Keratinocyte (primary cell): ENCODE results near the gene PRORP. TPM values are rescaled to one million over a fixed set of nuclear protein-coding genes. Genes with fewer than 3 reads are reported as not detected.

Experiments used
- DNase-seq: peaks from one replicate; pipeline ENCODE4 v3.0.0-alpha.2; 2011; ENCODE audit warnings: low read depth, missing footprints, low spot score
- FAIRE-seq: peaks from 2 replicates; lab custom pipeline; 2011; peaks lifted over from hg19 to GRCh38; lab: Jason Lieb, UNC
- H2AFZ ChIP-seq: 2 replicates; pipeline ENCODE4 v1.6.0; 2012; ENCODE audit warnings: low read length, control low read depth, inconsistent platforms; ENCODE audit not compliant: control insufficient read depth
- H3K27ac ChIP-seq: 2 replicates; pipeline ENCODE4 v1.5.1; 2011; ENCODE audit warnings: low read length; ENCODE audit not compliant: control insufficient read depth, insufficient read depth
- H3K27me3 ChIP-seq: 3 replicates; pipeline ENCODE4 v1.6.0; 2011; ENCODE audit warnings: low read length; ENCODE audit not compliant: control insufficient read depth, insufficient read depth; ENCODE audit errors: extremely low read depth
- H3K36me3 ChIP-seq, 2 experiments: 2 replicates in 1 of 2; 3 replicates in 1 of 2; pipeline ENCODE4 v1.5.1; 2011; ENCODE audit warnings: low read length in 2 of 2, mild to moderate bottlenecking in 1 of 2; ENCODE audit not compliant: control insufficient read depth in 2 of 2, insufficient read depth in 2 of 2; ENCODE audit errors: extremely low read depth in 1 of 2
- H3K4me1 ChIP-seq: 3 replicates; pipeline ENCODE4 v1.5.1; 2011; ENCODE audit warnings: low read length; ENCODE audit not compliant: control insufficient read depth, insufficient read depth; ENCODE audit errors: extremely low read depth
- H3K4me2 ChIP-seq: 3 replicates; pipeline ENCODE4 v1.6.0; 2011; ENCODE audit warnings: low read depth, low read length; ENCODE audit not compliant: control insufficient read depth, insufficient read depth; ENCODE audit errors: extremely low read depth
- H3K4me3 ChIP-seq, 3 experiments: fragments of 200-600 bp in 1 of 3; sonication (generic) in 1 of 3; 2 replicates in 2 of 3; 3 replicates in 1 of 3; pipeline ENCODE4 v1.5.1; 2011 to 2016; ENCODE audit warnings: low read length in 3 of 3, mild to moderate bottlenecking in 3 of 3, control low read depth in 2 of 3, inconsistent platforms in 1 of 3, low read depth in 1 of 3, mixed read lengths in 1 of 3, mixed run types in 1 of 3, moderate library complexity in 1 of 3; ENCODE audit not compliant: control insufficient read depth in 2 of 3, insufficient read depth in 2 of 3; ENCODE audit errors: extremely low read depth in 1 of 3
- H3K79me2 ChIP-seq: 2 replicates; pipeline ENCODE4 v1.6.0; 2012; ENCODE audit warnings: low read length; ENCODE audit not compliant: control insufficient read depth, insufficient read depth
- H3K9ac ChIP-seq: 3 replicates; pipeline ENCODE4 v1.6.0; 2011; ENCODE audit warnings: low read length; ENCODE audit not compliant: control insufficient read depth, insufficient read depth; ENCODE audit errors: extremely low read depth
- H3K9me1 ChIP-seq: 3 replicates; pipeline ENCODE4 v1.6.0; 2011; ENCODE audit warnings: low read length; ENCODE audit not compliant: control insufficient read depth, insufficient read depth; ENCODE audit errors: extremely low read depth
- H3K9me3 ChIP-seq: 2 replicates; pipeline ENCODE4 v1.5.1; 2012; ENCODE audit warnings: low read depth, low read length; ENCODE audit not compliant: control insufficient read depth
- H4K20me1 ChIP-seq: 3 replicates; pipeline ENCODE4 v1.6.0; 2011; ENCODE audit warnings: low read length; ENCODE audit not compliant: control insufficient read depth, insufficient read depth; ENCODE audit errors: extremely low read depth
- EZH2 ChIP-seq: IDR thresholded peaks from one replicate; pipeline ENCODE4 v1.6.1; 2012; ENCODE audit warnings: inconsistent platforms, mild to moderate bottlenecking, low read length, moderate library complexity
- dilution Hi-C: fragments of 300-500 bp; cut with MboI; formaldehyde crosslinking; loops from one replicate; pipeline ENCODE4 v1.7.0; 2020; ENCODE audit warnings: low sequenced_read_pairs; ENCODE audit not compliant: extremely low pct_ligation_motif_present
- polyA plus RNA-seq, 5 experiments: library from polyadenylated mRNA; depleted of rRNA in 3 of 5; stranded (reverse) in 3 of 5; stranded (forward) in 1 of 5; unstranded in 1 of 5; fragments of >200 nt; gene quantifications; 1 replicate in 1 of 5; 2 replicates in 3 of 5; 3 replicates in 1 of 5; pipeline versions ENCODE4 v1.2.1 to v1.2.3, GENCODE V29; 2011 to 2012; ENCODE audit warnings: missing spikeins in 2 of 5, low read depth in 1 of 5, low replicate concordance in 1 of 5
- TF ChIP-seq, protein P1 (sequence below), 3 experiments: IDR thresholded peaks in 1 of 3; conservative IDR thresholded peaks in 1 of 3; optimal IDR thresholded peaks in 1 of 3; 2 replicates in 2 of 3; 3 replicates in 1 of 3; pipeline versions ENCODE3 to v1.5.1; 2011; ENCODE audit warnings: low read length in 3 of 3, mild to moderate bottlenecking in 3 of 3, moderate library complexity in 2 of 3, control low read depth in 1 of 3, inconsistent platforms in 1 of 3; ENCODE audit not compliant: insufficient read depth in 2 of 3; ENCODE audit errors: extremely low read depth in 1 of 3

The PRORP gene
- polyA plus RNA-seq, 1 donor (not counting 4 experiments of a cell fraction or from before 2014, with no cell fraction given) = 51.9 TPM

- peaks cover 6 to 10% of the 10 kb centered on the region in 2 experiments for H3K36me3 ChIP-seq
- no peaks in the 10 kb centered on the region for H3K9me3 ChIP-seq
- H3K4me1 ChIP-seq = no peaks in the 10 kb centered on the region
- no peak overlapping the region for H3K4me3 ChIP-seq
- dilution Hi-C loops = no loop called here
- no peak overlapping the region for H3K9ac ChIP-seq
- no peak overlapping the region for H2AFZ ChIP-seq
- no peak overlapping the region for H3K27ac ChIP-seq
- H3K9me1 ChIP-seq = no peaks in the 10 kb centered on the region
- no peaks in the 10 kb centered on the region for H3K79me2 ChIP-seq
- no peak for DNase-seq
- no peak overlapping the region for H3K4me2 ChIP-seq
- no peak for TF ChIP-seq EZH2
- TF ChIP-seq, protein P1, sequence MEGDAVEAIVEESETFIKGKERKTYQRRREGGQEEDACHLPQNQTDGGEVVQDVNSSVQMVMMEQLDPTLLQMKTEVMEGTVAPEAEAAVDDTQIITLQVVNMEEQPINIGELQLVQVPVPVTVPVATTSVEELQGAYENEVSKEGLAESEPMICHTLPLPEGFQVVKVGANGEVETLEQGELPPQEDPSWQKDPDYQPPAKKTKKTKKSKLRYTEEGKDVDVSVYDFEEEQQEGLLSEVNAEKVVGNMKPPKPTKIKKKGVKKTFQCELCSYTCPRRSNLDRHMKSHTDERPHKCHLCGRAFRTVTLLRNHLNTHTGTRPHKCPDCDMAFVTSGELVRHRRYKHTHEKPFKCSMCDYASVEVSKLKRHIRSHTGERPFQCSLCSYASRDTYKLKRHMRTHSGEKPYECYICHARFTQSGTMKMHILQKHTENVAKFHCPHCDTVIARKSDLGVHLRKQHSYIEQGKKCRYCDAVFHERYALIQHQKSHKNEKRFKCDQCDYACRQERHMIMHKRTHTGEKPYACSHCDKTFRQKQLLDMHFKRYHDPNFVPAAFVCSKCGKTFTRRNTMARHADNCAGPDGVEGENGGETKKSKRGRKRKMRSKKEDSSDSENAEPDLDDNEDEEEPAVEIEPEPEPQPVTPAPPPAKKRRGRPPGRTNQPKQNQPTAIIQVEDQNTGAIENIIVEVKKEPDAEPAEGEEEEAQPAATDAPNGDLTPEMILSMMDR (optimal IDR thresholded peaks at IDR 0.05 in 1 of 3, IDR thresholded peaks at IDR 0.05 in 1 of 3, conservative IDR thresholded peaks at IDR 0.05 in 1 of 3; ENCODE audit: extremely low read depth in 1 of 3, insufficient read depth in 2 of 3, low read length in 3 of 3) = no peak
- no peaks in the 10 kb centered on the region for H3K27me3 ChIP-seq
- FAIRE-seq = no peak
- H4K20me1 ChIP-seq = no peaks in the 10 kb centered on the region
These were observed 8.3 kb upstream of the PRORP start for GRCh38 chr14:35114036-35114435.

DNA sequence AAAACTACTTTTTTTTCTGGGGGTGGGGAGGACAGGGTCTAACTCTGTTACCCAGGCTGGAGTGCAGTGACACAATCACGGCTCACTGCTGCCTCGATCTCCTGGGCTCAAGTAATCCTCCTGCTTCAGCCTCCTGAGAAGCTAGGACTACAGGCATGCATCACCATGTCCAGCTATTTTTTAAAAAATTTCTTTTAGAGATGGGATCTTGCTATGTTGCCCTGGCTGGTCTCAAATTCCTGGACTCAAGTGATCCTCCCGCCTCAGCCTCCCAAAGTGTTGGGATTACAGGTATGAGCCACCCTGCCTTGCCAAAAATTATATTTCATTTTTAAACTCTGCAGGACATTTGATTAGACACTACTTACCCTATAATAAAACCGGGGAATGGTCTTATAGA, 6.1 kb upstream of the PRORP start:
- Histone ChIP-seq H4K20me1 (no peaks in the 10 kb centered on the region), H3K79me2 (no peaks in the 10 kb centered on the region), H3K9me3 (no peaks in the 10 kb centered on the region), H3K27me3 (no peaks in the 10 kb centered on the region), H3K9me1 (no peaks in the 10 kb centered on the region), H3K4me2 (no peak overlapping the region), H2AFZ (no peak overlapping the region), H3K27ac (no peak overlapping the region), H3K9ac (no peak overlapping the region), H3K36me3 (peaks cover 0 to 8% of the 10 kb centered on the region in 2 experiments), H3K4me3 (no peak overlapping the region), H3K4me1 (peaks cover 4% of the 10 kb centered on the region)
- TF ChIP-seq, protein P1 (optimal IDR thresholded peaks at IDR 0.05 in 1 of 3, IDR thresholded peaks at IDR 0.05 in 1 of 3, conservative IDR thresholded peaks at IDR 0.05 in 1 of 3; ENCODE audit: extremely low read depth in 1 of 3, insufficient read depth in 2 of 3, low read length in 3 of 3) = no peak
- TF ChIP-seq EZH2 = no peak
- dilution Hi-C loops = no loop called here
- FAIRE-seq (no peak), DNase-seq (no peak)
